TTC549 (cell line): ENCODE data around the gene OR1A2.
"Not testable (repeated sequence)": the region's sequence is repeated elsewhere in the genome, so short reads cannot be mapped to it uniquely, and the experiment has no call there.

Experiments
- FAIRE-seq: peaks from 2 replicates; lab custom pipeline; 2012; peaks lifted over from hg19 to GRCh38; lab: Jason Lieb, UNC

The OR1A2 gene, protein sequence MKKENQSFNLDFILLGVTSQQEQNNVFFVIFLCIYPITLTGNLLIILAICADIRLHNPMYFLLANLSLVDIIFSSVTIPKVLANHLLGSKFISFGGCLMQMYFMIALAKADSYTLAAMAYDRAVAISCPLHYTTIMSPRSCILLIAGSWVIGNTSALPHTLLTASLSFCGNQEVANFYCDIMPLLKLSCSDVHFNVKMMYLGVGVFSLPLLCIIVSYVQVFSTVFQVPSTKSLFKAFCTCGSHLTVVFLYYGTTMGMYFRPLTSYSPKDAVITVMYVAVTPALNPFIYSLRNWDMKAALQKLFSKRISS

GRCh38 chr17:3197219-3197618 lies at the start of gene OR1A2:
OR1A2 (plus strand) TSS chr17:3197519; CDS start chr17:3197519, 0 bp downstream.
- FAIRE-seq, result no peak

- no peak for FAIRE-seq
These were observed 40.1 kb upstream of the OR1A2 start for GRCh38 chr17:3157218-3157617.

GRCh38 chr17:3167574-3167973 lies 29.7 kb upstream of the OR1A2 start:
- no peak for FAIRE-seq

GRCh38 chr17:3189961-3190360 lies 7.4 kb upstream of the OR1A2 start:
- no peak for FAIRE-seq

- no peak for FAIRE-seq
These were observed 10.0 kb downstream of the OR1A2 start, which contains the start of gene OR1A1 for GRCh38 chr17:3207367-3207766. OR1A1 (plus strand) TSS chr17:3207667; CDS start chr17:3215621, 7,954 bp downstream.

GRCh38 chr17:3208484-3208883 lies 11.2 kb downstream of the OR1A2 start:
- no peak for FAIRE-seq

GRCh38 chr17:3213001-3213400 lies 15.7 kb downstream of the OR1A2 start:
- no peak for FAIRE-seq

DNA sequence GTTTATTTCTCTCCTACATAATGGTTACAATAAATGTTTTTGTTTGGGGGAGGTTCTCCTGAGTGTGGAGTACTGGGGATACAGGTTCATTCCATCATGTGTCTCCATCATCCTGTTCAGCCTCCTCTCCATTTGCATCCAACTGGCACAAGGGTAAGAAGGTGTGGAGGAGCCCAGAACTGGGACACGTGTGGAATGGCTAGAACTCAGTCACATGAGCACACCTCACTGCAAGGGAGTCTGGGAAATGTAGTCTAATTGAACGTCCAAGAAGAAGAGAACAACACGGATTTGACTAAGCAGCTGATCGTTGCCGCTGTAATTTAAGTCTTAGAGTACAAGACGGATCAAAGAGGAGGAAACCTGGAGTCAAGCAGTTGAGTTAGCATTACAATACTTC lies 16.3 kb downstream of the OR1A2 start:
- FAIRE-seq, result no peak

- FAIRE-seq, result not testable (repeated sequence)
These were observed 22.7 kb downstream of the OR1A2 start for GRCh38 chr17:3219978-3220377.

DNA sequence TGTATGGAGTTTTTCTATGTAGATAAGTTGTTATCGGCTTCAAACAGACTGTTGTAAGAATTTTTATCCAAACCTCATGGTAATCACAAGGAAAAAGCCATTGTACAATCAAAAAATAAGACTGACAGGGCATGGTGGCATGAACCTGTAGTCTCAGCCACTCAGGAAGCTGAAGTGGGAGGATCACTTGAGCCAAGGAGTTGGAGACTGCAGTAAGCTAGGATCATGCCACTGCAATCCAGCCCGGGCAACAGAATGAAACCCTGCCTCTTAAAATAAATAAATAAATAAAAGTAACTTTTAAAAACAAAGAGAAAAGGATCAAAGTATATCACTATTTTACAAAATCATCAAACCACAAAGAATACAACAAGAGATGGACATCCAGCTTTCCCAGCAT lies 24.5 kb downstream of the OR1A2 start:
- FAIRE-seq, result no peak

- no peak for FAIRE-seq
These were observed 25.2 kb downstream of the OR1A2 start for GRCh38 chr17:3222505-3222904.

DNA sequence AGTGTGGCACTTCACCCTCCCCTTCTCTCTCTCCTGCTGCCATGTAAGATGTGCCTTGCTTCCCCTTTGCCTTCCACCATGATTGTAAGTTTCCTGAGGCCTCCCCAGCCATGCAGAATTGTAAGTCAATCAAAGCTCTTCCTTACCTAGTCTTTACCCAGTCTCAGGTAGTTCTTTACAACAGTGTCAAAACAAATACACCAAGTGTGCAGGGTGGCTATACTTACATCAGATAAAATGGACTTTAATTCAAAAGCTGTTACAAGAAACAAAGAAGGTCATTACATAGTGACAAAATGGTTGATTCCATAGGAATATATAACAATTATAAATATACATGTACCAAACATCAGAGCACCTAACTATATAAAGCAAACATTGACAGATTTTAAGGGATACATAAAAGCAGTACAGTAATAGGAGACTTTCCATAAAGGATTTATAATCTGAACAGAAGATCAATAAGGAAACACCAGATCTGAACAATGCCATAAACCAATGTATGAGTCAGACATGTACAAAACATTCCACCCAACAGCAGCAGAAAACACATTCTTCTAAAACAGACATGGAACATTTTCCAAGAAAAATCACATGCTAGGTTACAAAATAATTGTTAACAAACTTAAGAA lies 27.5 kb downstream of the OR1A2 start:
- FAIRE-seq, result peak; percentile 9

- not testable (repeated sequence) for FAIRE-seq
These were observed 35.0 kb downstream of the OR1A2 start for GRCh38 chr17:3232300-3232699.

DNA sequence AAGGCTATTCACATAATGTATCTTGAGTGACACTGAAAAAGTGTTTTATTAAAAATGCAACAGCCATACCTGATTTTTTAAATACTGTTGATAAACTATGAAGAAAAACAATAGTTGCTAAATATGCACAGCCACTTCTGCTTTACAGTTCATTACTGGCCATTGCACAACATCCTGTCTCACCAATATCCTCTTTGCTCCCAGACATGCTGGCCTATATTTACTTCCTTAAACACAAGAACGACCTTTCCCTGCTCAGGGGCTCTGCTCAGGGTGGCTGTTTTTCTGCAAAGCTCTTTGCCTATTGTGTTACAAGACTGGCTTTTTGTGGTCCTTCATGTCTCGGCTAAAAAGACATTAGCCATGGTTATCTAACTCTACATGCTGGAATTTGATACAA lies 41.4 kb downstream of the OR1A2 start:
- not testable (repeated sequence) for FAIRE-seq

DNA sequence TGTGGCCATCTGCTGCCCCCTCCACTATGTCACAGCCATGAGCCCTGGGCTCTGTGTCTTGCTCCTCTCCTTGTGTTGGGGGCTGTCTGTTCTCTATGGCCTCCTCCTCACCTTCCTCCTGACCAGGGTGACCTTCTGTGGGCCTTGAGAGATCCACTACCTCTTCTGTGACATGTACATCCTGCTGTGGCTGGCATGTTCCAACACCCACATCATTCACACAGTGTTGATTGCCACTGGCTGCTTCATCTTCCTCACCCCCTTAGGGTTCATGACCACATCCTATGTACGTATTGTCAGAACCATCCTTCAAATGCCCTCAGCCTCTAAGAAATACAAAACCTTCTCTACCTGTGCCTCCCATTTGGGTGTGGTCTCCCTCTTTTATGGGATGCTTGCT lies 43.7 kb downstream of the OR1A2 start:
- not testable (repeated sequence) for FAIRE-seq

GRCh38 chr17:3244841-3245240 lies 47.5 kb downstream of the OR1A2 start:
- not testable (repeated sequence) for FAIRE-seq
